ENCODE measurements around the gene MAP3K15. TPM values are rescaled to one million over a fixed set of nuclear protein-coding genes. Genes with fewer than 3 reads are reported as not detected.

MAP3K15 gene
- total and polyA plus RNA-seq, 2 experiments from 2014 or later = 1.2 to 2.8 TPM

DNA sequence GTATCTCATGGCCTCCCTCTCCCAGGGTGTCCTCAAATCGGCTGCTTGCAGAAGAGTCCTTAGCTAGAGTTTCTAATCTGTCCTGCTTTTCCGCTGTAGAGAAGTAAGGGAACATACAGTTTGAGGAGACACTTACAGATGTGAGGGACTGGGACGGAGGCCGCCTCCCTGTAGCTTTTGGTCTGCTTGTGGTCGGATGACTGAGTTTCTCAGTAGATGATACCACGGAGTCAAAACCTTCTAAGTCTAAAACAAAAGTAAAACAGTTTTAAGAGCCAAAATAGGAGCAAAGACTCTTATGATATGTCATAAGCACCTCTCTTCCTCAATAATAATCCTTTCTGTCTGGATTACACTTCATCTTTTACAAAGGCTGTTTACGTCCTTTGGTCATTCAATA lies 34.5 kb upstream of the MAP3K15 start:
- Histone ChIP-seq H3K27ac (no peak overlapping the region), H3K4me1 (ENCODE audit: low read depth) (no peaks in the 10 kb centered on the region), H3K36me3 (no peaks in the 10 kb centered on the region), H3K4me3 (no peak overlapping the region), H3K27me3 (no peaks in the 10 kb centered on the region), H3K9me3 (ENCODE audit: low read depth) (no peaks in the 10 kb centered on the region)
- DNase-seq (ENCODE audit: low read depth in 1 of 2, low spot score in 1 of 2) = no peak
- TF ChIP-seq, protein P1, sequence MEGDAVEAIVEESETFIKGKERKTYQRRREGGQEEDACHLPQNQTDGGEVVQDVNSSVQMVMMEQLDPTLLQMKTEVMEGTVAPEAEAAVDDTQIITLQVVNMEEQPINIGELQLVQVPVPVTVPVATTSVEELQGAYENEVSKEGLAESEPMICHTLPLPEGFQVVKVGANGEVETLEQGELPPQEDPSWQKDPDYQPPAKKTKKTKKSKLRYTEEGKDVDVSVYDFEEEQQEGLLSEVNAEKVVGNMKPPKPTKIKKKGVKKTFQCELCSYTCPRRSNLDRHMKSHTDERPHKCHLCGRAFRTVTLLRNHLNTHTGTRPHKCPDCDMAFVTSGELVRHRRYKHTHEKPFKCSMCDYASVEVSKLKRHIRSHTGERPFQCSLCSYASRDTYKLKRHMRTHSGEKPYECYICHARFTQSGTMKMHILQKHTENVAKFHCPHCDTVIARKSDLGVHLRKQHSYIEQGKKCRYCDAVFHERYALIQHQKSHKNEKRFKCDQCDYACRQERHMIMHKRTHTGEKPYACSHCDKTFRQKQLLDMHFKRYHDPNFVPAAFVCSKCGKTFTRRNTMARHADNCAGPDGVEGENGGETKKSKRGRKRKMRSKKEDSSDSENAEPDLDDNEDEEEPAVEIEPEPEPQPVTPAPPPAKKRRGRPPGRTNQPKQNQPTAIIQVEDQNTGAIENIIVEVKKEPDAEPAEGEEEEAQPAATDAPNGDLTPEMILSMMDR (IDR thresholded peaks at IDR 0.05; ENCODE audit: low read depth, low read length) = no peak

DNA sequence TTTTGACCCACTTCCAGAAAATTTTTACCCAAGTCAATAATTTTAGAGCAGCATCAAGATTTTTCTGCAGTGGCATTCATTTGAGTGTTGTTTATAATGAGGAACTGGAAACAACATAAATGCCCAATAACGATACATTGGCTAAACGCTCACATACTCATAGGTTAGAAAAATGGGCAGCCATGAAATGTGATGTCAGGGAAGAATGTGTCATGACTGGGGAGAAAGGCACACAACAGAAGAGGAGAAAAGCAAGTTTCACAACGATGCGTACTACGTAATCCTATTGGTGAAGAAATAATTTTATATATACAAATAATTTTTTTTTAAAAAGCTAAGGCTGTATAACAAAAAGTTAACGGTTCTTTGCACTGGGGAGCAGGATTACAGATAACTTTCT lies 33.6 kb upstream of the MAP3K15 start:
- Histone ChIP-seq H3K9me3 (ENCODE audit: low read depth) (no peaks in the 10 kb centered on the region), H3K36me3 (no peaks in the 10 kb centered on the region), H3K27ac (no peak overlapping the region), H3K27me3 (no peaks in the 10 kb centered on the region), H3K4me1 (ENCODE audit: low read depth) (no peaks in the 10 kb centered on the region), H3K4me3 (no peak overlapping the region)
- TF ChIP-seq, protein P1 (IDR thresholded peaks at IDR 0.05; ENCODE audit: low read depth, low read length) = no peak
- DNase-seq (ENCODE audit: low read depth in 1 of 2, low spot score in 1 of 2) = no peak

DNA sequence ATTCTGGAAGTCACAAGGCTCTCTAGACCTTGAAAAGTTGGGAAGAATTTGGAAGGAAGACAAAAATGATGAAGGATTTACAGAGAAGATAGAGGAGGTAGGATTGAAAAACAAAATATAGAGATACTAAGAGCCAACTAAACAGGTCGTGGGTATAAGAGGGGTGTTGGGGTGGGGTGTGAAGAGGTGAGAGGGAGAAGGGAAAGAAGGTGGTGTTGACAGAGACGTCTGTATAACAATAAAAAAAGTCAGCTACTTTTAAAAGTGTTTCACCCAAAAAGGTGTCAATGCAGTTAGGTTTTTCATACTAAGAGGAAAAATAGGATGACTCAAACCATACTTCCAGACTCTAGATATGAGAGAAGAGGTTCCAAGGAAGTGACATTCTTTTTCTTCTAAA lies 33.0 kb upstream of the MAP3K15 start:
- Histone ChIP-seq H3K36me3 (no peaks in the 10 kb centered on the region), H3K4me3 (no peak overlapping the region), H3K27ac (no peak overlapping the region), H3K4me1 (ENCODE audit: low read depth) (no peaks in the 10 kb centered on the region), H3K27me3 (no peaks in the 10 kb centered on the region), H3K9me3 (ENCODE audit: low read depth) (no peaks in the 10 kb centered on the region)
- no peak for DNase-seq (ENCODE audit: low read depth in 1 of 2, low spot score in 1 of 2)
- TF ChIP-seq, protein P1 (IDR thresholded peaks at IDR 0.05; ENCODE audit: low read depth, low read length) = no peak

DNA sequence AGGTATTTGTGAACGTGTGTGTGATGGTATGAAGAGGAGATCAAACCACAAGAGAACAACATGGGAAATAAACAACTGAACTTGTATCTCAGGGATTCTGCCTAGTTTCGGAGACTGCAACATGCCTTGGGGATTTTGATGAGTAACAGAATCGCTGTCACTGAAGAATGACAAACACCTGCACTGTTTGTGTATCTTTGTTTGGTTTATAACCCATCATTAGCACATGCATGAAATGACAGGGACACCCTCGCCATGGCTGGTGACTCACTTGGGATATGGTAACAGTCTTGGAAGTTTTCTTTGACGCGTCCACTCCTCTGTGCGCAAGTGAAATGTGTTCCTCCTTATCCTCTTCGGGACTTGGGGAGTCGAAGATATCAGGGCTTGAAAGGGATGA lies 30.3 kb upstream of the MAP3K15 start:
- H3K36me3 ChIP-seq = no peaks in the 10 kb centered on the region

DNA sequence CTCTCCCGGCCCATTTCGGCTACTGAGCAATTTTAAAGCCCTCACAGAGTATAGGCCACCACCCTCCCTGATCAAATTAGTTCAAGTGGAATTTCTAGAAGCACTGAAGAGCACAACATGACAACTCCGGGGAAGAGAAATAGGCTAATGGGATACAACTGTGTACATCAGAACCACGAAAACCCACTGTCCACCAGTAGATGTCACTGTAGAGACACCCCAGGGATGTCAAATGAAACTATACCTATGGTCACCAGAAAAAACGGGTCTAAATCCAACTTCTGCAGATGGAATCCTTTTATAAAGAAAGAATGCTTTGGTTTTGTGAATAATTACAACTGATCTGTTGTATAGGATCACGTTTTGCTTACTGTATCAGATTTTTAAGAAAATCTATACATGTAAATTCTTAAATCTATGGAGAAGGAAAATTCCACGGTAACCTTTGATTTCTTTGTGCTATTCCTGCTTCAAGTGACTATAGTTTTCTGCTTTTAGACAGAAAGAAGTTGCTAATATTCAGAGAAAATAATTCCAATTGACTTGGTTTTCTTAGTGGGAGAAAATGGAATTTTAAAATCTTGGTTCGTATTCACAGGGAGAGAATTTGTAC lies 29.5 kb upstream of the MAP3K15 start:
- H3K4me3 ChIP-seq = no peak overlapping the region
- H3K36me3 ChIP-seq = no peaks in the 10 kb centered on the region
- H3K27ac ChIP-seq = no peak overlapping the region
- H3K4me1 ChIP-seq (ENCODE audit: low read depth) = no peaks in the 10 kb centered on the region
- H3K27me3 ChIP-seq = no peaks in the 10 kb centered on the region
- H3K9me3 ChIP-seq (ENCODE audit: low read depth) = no peaks in the 10 kb centered on the region
- TF ChIP-seq, protein P1 (IDR thresholded peaks at IDR 0.05; ENCODE audit: low read depth, low read length) = peak; percentile 64
- DNase-seq (ENCODE audit: low read depth in 1 of 2, low spot score in 1 of 2) = peak; percentile 50 to 70

More for the DNA sequence above, 30.3 kb upstream of the MAP3K15 start:
- TF ChIP-seq, protein P1 (IDR thresholded peaks at IDR 0.05; ENCODE audit: low read depth, low read length) = no peak
- Histone ChIP-seq H3K4me1 (ENCODE audit: low read depth) (no peaks in the 10 kb centered on the region), H3K27me3 (no peaks in the 10 kb centered on the region), H3K27ac (no peak overlapping the region), H3K9me3 (ENCODE audit: low read depth) (no peaks in the 10 kb centered on the region), H3K4me3 (no peak overlapping the region)
- DNase-seq (ENCODE audit: low read depth in 1 of 2, low spot score in 1 of 2) = no peak

Measured in cardiac muscle cell (in vitro differentiated cells and primary cell).